NCI-H69 (cell line): ENCODE data around the gene FLNC.
A peak's percentile ranks its signal among the peaks of the same experiment; 100 is the strongest.

ENCODE experiments used
- DNase-seq: peaks from one replicate; lab custom pipeline; 2025; lab: John Stamatoyannopoulos, UW

The FLNC gene

GRCh38 chr7:128844777-128845311 is 14.6 kb downstream of the FLNC start:
- DNase-seq = no peak

- no peak for DNase-seq
Measured at GRCh38 chr7:128845475-128845874, 15.3 kb downstream of the FLNC start.

GRCh38 chr7:128845987-128846386 is 15.8 kb downstream of the FLNC start:
- no peak for DNase-seq

- DNase-seq = no peak
Measured at GRCh38 chr7:128846781-128847444, 16.7 kb downstream of the FLNC start.

- DNase-seq = no peak
Measured at GRCh38 chr7:128847721-128848211, 17.6 kb downstream of the FLNC start.

- no peak for DNase-seq
Measured at GRCh38 chr7:128848289-128849155, 18.3 kb downstream of the FLNC start.

- DNase-seq = no peak
Measured at GRCh38 chr7:128849156-128849515, 18.9 kb downstream of the FLNC start.

GRCh38 chr7:128849804-128850490 is 19.7 kb downstream of the FLNC start:
- peak; percentile 71 for DNase-seq

GRCh38 chr7:128852537-128853254 is 22.5 kb downstream of the FLNC start:
- DNase-seq = no peak

- no peak for DNase-seq
Measured at GRCh38 chr7:128853799-128854198, 23.6 kb downstream of the FLNC start.

- DNase-seq = no peak
Measured at GRCh38 chr7:128854396-128854795, 24.2 kb downstream of the FLNC start.

GRCh38 chr7:128855559-128855958 is 25.4 kb downstream of the FLNC start:
- DNase-seq = no peak

- DNase-seq = no peak
Measured at GRCh38 chr7:128856001-128856718, 26.0 kb downstream of the FLNC start.

GRCh38 chr7:128858380-128859231 is 28.4 kb downstream of the FLNC start:
- no peak for DNase-seq

- peak; percentile 36 for DNase-seq
Measured at GRCh38 chr7:128859232-128860157, 29.3 kb downstream of the FLNC start.

GRCh38 chr7:128860158-128861073 is 30.2 kb downstream of the FLNC start:
- DNase-seq = no peak

GRCh38 chr7:128861957-128862570 is 31.9 kb downstream of the FLNC start:
- DNase-seq = no peak
